AG04450 (cell line): Measurements from ENCODE around the gene TIMP3. TPM values are rescaled to one million over a fixed set of nuclear protein-coding genes. Genes with fewer than 3 reads are reported as not detected.

Experiments
- CTCF ChIA-PET: fragments of 300-600, 350-600 bp; formaldehyde crosslinking; extraction: SDS; loops from one replicate; lab custom pipeline; 2022; ENCODE audit warnings: antibody characterized with exemption, inconsistent platforms; lab: Charles Lee
- POLR2A ChIA-PET: fragments of 350-600 bp; formaldehyde crosslinking; extraction: SDS; loops from one replicate; lab custom pipeline; 2021; ENCODE audit warnings: antibody characterized with exemption, inconsistent platforms; lab: Yijun Ruan, JAX
- DNase-seq: peaks from one replicate; pipeline ENCODE4 v3.0.0-alpha.2; 2011; ENCODE audit warnings: low read depth, low spot score
- H3K27ac ChIP-seq: one replicate; pipeline ENCODE4 v1.5.1; 2012; ENCODE audit warnings: low read depth, low read length, control low read depth
- H3K27me3 ChIP-seq: one replicate; pipeline ENCODE4 v1.6.0; 2012; ENCODE audit warnings: low read length; ENCODE audit not compliant: control insufficient read depth, insufficient read depth
- H3K4me3 ChIP-seq: 2 replicates; pipeline ENCODE4 v1.5.1; 2011; ENCODE audit warnings: mild to moderate bottlenecking, low read depth, low read length, control low read depth
- H3K9me3 ChIP-seq: 2 replicates; pipeline ENCODE4 v1.5.1; 2012; ENCODE audit warnings: low read length; ENCODE audit not compliant: control insufficient read depth, insufficient read depth
- polyA plus RNA-seq: library from polyadenylated mRNA; depleted of rRNA; stranded (reverse); fragments of >200 nt; gene quantifications from 2 replicates; pipeline ENCODE4 v1.2.3, GENCODE V29; 2011
- TF ChIP-seq, protein P1 (sequence below): IDR thresholded peaks from 2 replicates; pipeline ENCODE4 v1.5.1; 2011; ENCODE audit warnings: low read depth, low read length, control low read depth, inconsistent platforms

The TIMP3 gene
- polyA plus RNA-seq, 1 experiment: 486 TPM

DNA sequence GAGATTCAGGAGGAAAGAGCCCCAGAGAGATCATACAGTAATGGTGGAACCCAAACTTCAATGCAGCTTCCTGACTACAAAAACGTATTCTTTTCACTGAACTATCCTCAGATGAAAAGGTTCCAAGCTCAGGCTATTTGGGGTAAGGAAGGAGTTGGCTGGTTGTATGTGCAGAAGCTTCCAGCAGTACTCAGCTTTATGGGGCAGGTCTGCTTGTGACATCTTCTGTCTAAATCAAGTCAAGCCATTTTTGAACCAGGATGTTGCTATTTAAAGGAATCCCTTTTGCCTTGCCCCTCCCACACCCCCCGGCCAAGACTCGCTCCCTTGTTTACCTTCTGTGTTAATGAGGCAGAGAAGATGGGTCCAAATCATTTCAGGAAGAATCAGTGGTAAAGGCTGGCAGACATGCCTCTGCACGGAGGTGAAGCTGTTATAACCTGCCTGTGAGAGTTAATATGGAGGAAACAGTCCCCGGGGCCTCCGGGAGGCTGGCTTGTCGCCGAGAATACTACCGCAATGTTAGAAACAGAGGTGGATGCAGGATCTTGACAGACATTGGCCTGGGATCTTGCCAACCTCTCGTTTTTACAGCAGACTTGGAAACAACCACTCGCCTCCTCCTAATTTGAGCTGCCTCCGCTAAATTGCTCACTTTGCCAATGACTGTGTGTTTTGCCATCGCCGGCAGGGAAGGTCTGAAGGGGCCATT is 45.4 kb downstream of the TIMP3 start:
- Histone ChIP-seq H3K27me3 (no peaks in the 10 kb centered on the region), H3K27ac (no peak overlapping the region), H3K4me3 (no peak overlapping the region), H3K9me3 (no peaks in the 10 kb centered on the region)
- ChIA-PET CTCF (interaction anchor here (1.0 kb wide), 2 partner anchors 153 to 315 kb away, joined by 3 read pairs; no protein-coding TSS in a partner anchor), POLR2A (no interaction called here)
- TF ChIP-seq, protein P1, sequence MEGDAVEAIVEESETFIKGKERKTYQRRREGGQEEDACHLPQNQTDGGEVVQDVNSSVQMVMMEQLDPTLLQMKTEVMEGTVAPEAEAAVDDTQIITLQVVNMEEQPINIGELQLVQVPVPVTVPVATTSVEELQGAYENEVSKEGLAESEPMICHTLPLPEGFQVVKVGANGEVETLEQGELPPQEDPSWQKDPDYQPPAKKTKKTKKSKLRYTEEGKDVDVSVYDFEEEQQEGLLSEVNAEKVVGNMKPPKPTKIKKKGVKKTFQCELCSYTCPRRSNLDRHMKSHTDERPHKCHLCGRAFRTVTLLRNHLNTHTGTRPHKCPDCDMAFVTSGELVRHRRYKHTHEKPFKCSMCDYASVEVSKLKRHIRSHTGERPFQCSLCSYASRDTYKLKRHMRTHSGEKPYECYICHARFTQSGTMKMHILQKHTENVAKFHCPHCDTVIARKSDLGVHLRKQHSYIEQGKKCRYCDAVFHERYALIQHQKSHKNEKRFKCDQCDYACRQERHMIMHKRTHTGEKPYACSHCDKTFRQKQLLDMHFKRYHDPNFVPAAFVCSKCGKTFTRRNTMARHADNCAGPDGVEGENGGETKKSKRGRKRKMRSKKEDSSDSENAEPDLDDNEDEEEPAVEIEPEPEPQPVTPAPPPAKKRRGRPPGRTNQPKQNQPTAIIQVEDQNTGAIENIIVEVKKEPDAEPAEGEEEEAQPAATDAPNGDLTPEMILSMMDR: no peak
- DNase-seq: no peak

DNA sequence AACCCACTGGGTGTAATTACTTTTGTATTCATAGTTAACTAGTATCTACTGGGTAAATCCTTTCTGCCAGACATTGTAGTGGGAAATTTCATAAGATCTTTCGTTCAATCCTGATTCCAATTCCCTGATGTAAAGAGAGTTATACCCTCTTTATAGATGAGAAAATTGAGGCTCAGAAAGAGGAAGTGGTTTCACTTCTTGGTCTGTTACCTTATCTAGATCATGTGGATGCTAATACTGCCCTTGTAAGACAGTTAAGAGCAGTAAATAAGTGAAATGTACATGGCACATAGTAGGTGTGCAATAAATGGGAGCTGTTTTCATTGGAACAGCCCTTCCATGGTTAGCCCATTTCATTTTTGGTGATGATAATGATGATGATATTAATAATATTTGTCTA is 46.7 kb downstream of the TIMP3 start:
- Histone ChIP-seq H3K4me3 (no peak overlapping the region), H3K27ac (no peak overlapping the region), H3K9me3 (no peaks in the 10 kb centered on the region), H3K27me3 (no peaks in the 10 kb centered on the region)
- ChIA-PET POLR2A (no interaction called here), CTCF (interaction anchor here (0.5 kb wide), 1 partner anchor 149 kb away, joined by 3 read pairs; no protein-coding TSS in a partner anchor)
- TF ChIP-seq, protein P1: no peak
- DNase-seq: no peak

DNA sequence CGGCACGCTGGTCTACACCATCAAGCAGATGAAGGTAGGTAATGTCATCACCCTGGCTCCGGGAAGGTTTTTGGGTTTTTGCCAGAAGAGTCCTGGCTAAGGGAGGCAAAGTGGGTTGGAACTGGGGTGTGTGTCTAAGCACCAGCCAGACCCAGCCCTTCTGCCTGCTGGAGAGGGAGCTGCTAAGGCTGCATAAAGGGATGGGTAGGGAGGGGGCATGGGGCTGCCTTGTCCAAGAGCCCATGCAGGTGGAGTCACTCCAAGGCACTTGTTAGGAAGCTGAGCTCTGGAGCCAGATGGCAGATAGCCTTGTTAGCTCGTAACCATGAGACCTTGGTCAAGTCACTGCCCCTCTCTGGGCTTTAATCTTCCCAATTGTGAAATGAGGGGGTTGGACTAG is 48.0 kb downstream of the TIMP3 start:
- H3K4me3 ChIP-seq: no peak overlapping the region
- H3K27me3 ChIP-seq: no peaks in the 10 kb centered on the region
- ChIA-PET CTCF (interaction anchor here (0.8 to 1.1 kb wide), 2 partner anchors 14 to 320 kb away, joined by 3 read pairs; no protein-coding TSS in a partner anchor), POLR2A (no interaction called here)
- no peak for DNase-seq
- TF ChIP-seq, protein P1: no peak
- H3K27ac ChIP-seq: no peak overlapping the region
- no peaks in the 10 kb centered on the region for H3K9me3 ChIP-seq

DNA sequence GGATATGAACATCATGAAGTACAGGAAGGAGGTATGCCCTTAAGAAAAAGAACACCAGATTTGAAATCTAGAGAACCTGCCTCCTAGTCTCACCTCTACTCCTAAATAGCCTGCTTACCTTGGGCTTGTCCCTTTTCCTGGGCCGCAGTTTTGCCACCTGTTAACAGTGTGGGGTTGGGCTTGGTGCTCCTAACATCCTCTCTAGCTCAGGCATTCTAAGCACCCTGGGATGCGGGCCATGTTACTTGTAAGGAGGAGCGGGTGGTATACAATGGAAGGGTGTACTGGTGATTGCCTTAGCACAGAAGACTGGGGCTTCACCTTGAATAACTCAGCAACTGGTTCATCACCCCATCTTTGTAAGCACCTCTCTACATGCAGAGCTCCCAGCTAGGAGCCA is 48.7 kb downstream of the TIMP3 start:
- no peak overlapping the region for H3K4me3 ChIP-seq
- CTCF ChIA-PET: interaction anchor here (1.1 kb wide), 1 partner anchor 15 kb away, joined by 3 read pairs; no protein-coding TSS in a partner anchor
- no peak overlapping the region for H3K27ac ChIP-seq
- no peaks in the 10 kb centered on the region for H3K9me3 ChIP-seq
- TF ChIP-seq, protein P1: no peak
- no peaks in the 10 kb centered on the region for H3K27me3 ChIP-seq
- DNase-seq: no peak
- POLR2A ChIA-PET: no interaction called here
